HG02571 (cell line): ENCODE results near the gene SRGN.
"Not testable (repeated sequence)": the region's sequence is repeated elsewhere in the genome, so short reads cannot be mapped to it uniquely, and the experiment has no call there.

ENCODE experiments used
- ATAC-seq: cut with Tn5 transposase; IDR thresholded peaks from one replicate; pipeline ENCODE4 v1.9.1; 2021; ENCODE audit warnings: mild to moderate bottlenecking, moderate library complexity; ENCODE audit not compliant: unreplicated experiment

Gene SRGN

GRCh38 chr10:69125554-69125953 is 37.7 kb downstream of the SRGN start:
- no peak for ATAC-seq

GRCh38 chr10:69130251-69130650 is 42.3 kb downstream of the SRGN start:
- ATAC-seq, result no peak

- ATAC-seq, result no peak
Measured at GRCh38 chr10:69139961-69140360, 52.1 kb downstream of the SRGN start.

GRCh38 chr10:69141304-69141703 is 53.4 kb downstream of the SRGN start:
- ATAC-seq, result no peak

- ATAC-seq, result not testable (repeated sequence)
Measured at GRCh38 chr10:69142074-69142473, 54.2 kb downstream of the SRGN start.

GRCh38 chr10:69142983-69143382 is 55.1 kb downstream of the SRGN start:
- no peak for ATAC-seq

GRCh38 chr10:69145329-69145728 is 57.4 kb downstream of the SRGN start:
- no peak for ATAC-seq

- no peak for ATAC-seq
Measured at GRCh38 chr10:69145864-69146263, 58.0 kb downstream of the SRGN start.

- no peak for ATAC-seq
Measured at GRCh38 chr10:69146759-69147158, 58.9 kb downstream of the SRGN start.

- no peak for ATAC-seq
Measured at GRCh38 chr10:69151984-69152383, 64.1 kb downstream of the SRGN start.

GRCh38 chr10:69153227-69153626 is 65.3 kb downstream of the SRGN start:
- ATAC-seq, result no peak
